ENCODE measurements around the gene JAM3. TPM values are rescaled to one million over a fixed set of nuclear protein-coding genes. Genes with fewer than 3 reads are reported as not detected.

The JAM3 gene
- polyA plus RNA-seq, 1 donor from 2014 or later, result 46.1 TPM

GRCh38 chr11:134027671-134028070, 41.2 kb upstream of the JAM3 start:
- Histone ChIP-seq H2AFZ (ENCODE audit: low read depth, low read length) (no peak overlapping the region), H3K36me3 (ENCODE audit: insufficient read depth, low read length) (no peaks in the 10 kb centered on the region), H3K27ac (ENCODE audit: low read length) (peak overlapping the region; percentile 78), H3K9me3 (ENCODE audit: low read length) (no peaks in the 10 kb centered on the region), H3F3A (ENCODE audit: insufficient read depth, low read length, poor library complexity, severe bottlenecking) (no peaks in the 10 kb centered on the region), H3K79me2 (replicated peaks; ENCODE audit: insufficient read depth, low read length) (no peaks in the 10 kb centered on the region), H3K4me2 (ENCODE audit: low read length) (no peak overlapping the region), H3K27me3 (ENCODE audit: insufficient read depth, low read depth, low read length) (no peaks in the 10 kb centered on the region), H3K4me3 (ENCODE audit: low read length) (no peak overlapping the region), H3K9me2 (ENCODE audit: insufficient read depth, low read length) (no peaks in the 10 kb centered on the region), H4K20me1 (ENCODE audit: insufficient read depth) (no peaks in the 10 kb centered on the region), H3K9ac (ENCODE audit: low read length) (no peak overlapping the region)
- TF ChIP-seq RAD21 (conservative IDR thresholded peaks at IDR 0.05) (no peak), TAF1 (IDR thresholded peaks at IDR 0.05; ENCODE audit: low read depth) (no peak), POLR2AphosphoS5 (IDR thresholded peaks at IDR 0.05) (no peak), MXI1 (conservative IDR thresholded peaks at IDR 0.05; ENCODE audit: poor library complexity, severe bottlenecking) (no peak)

DNA sequence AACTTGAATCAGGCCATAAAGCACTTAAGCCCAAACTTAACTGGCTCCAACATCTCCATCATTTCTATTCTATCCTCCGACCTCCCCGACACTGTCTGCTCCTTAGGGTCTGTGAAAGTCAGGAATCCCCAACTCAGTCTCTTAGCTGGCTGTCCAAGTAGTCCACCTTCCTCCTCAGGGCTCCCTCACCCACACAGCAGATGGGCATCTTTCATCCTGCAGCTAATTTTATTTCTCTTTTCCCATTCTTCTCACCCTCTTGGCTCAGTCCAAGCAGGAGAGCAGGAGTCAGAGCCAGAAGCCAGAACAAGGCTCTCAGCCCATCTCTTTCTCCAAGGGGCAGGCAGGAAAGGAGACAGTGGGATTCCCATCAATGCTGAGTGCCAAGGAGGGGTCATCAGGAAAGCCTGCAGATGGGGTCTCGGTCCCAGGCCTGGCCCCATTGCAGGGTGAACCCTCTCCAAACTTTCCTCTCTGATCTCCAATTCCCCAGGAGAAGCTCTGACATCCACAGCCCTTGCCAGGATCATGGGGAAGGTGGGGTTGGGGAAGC, 40.4 kb upstream of the JAM3 start:
- H3K27ac ChIP-seq (ENCODE audit: low read length), result no peak overlapping the region
- TF ChIP-seq MXI1 (conservative IDR thresholded peaks at IDR 0.05; ENCODE audit: poor library complexity, severe bottlenecking) (no peak), EZH2 (IDR thresholded peaks at IDR 0.05; ENCODE audit: borderline replicate concordance, insufficient read depth, low read length, poor library complexity, severe bottlenecking) (no peak), TAF1 (IDR thresholded peaks at IDR 0.05; ENCODE audit: low read depth) (no peak), EP300 (conservative IDR thresholded peaks at IDR 0.05; ENCODE audit: poor library complexity, severe bottlenecking) (no peak), SMC3 (conservative IDR thresholded peaks at IDR 0.05; ENCODE audit: poor library complexity) (no peak), POLR2AphosphoS5 (IDR thresholded peaks at IDR 0.05) (no peak), RAD21 (conservative IDR thresholded peaks at IDR 0.05) (no peak), REST (IDR thresholded peaks at IDR 0.05; ENCODE audit: borderline replicate concordance) (no peak)
- TF ChIP-seq, protein P1, sequence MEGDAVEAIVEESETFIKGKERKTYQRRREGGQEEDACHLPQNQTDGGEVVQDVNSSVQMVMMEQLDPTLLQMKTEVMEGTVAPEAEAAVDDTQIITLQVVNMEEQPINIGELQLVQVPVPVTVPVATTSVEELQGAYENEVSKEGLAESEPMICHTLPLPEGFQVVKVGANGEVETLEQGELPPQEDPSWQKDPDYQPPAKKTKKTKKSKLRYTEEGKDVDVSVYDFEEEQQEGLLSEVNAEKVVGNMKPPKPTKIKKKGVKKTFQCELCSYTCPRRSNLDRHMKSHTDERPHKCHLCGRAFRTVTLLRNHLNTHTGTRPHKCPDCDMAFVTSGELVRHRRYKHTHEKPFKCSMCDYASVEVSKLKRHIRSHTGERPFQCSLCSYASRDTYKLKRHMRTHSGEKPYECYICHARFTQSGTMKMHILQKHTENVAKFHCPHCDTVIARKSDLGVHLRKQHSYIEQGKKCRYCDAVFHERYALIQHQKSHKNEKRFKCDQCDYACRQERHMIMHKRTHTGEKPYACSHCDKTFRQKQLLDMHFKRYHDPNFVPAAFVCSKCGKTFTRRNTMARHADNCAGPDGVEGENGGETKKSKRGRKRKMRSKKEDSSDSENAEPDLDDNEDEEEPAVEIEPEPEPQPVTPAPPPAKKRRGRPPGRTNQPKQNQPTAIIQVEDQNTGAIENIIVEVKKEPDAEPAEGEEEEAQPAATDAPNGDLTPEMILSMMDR (IDR thresholded peaks at IDR 0.05; ENCODE audit: poor library complexity, severe bottlenecking), result no peak
- H3F3A ChIP-seq (ENCODE audit: insufficient read depth, low read length, poor library complexity, severe bottlenecking), result no peaks in the 10 kb centered on the region
- H3K36me3 ChIP-seq (ENCODE audit: insufficient read depth, low read length), result no peaks in the 10 kb centered on the region
- no peaks in the 10 kb centered on the region for H3K9me2 ChIP-seq (ENCODE audit: insufficient read depth, low read length)
- H3K27me3 ChIP-seq (ENCODE audit: insufficient read depth, low read depth, low read length), result no peaks in the 10 kb centered on the region
- H3K9ac ChIP-seq (ENCODE audit: low read length), result no peak overlapping the region
- no peak overlapping the region for H3K4me2 ChIP-seq (ENCODE audit: low read length)
- no peaks in the 10 kb centered on the region for H3K9me3 ChIP-seq (ENCODE audit: low read length)
- no peaks in the 10 kb centered on the region for H4K20me1 ChIP-seq (ENCODE audit: insufficient read depth)
- H3K4me3 ChIP-seq (ENCODE audit: low read length), result no peak overlapping the region
- H3K79me2 ChIP-seq (replicated peaks; ENCODE audit: insufficient read depth, low read length), result no peaks in the 10 kb centered on the region
- no peak overlapping the region for H2AFZ ChIP-seq (ENCODE audit: low read depth, low read length)
